Activated CD4-positive, alpha-beta T cell treated with anti-CD3 and anti-CD28 coated beads, Interleukin-2, amount 50 U/mL, for 48 hours (primary cell): Measurements from ENCODE around the gene EMC8.
A peak's percentile ranks its signal among the peaks of the same experiment; 100 is the strongest.
"Not testable (repeated sequence)": the region's sequence is repeated elsewhere in the genome, so short reads cannot be mapped to it uniquely, and the experiment has no call there.

Source experiments
- DNase-seq, 2 experiments: peaks; one replicate each; pipeline ENCODE4 v3.0.0-alpha.2; 2020

Gene EMC8

GRCh38 chr16:85834741-85835140 is 35.4 kb upstream of the EMC8 start:
- no peak for DNase-seq

GRCh38 chr16:85833219-85833920 is 34.0 kb upstream of the EMC8 start:
- no peak for DNase-seq

GRCh38 chr16:85832570-85833218 is 33.4 kb upstream of the EMC8 start:
- DNase-seq, result no peak

GRCh38 chr16:85830821-85831220 is 31.5 kb upstream of the EMC8 start:
- no peak for DNase-seq

- no peak for DNase-seq
These were observed 30.6 kb upstream of the EMC8 start for GRCh38 chr16:85829751-85830445.

- DNase-seq, result no peak
These were observed 29.9 kb upstream of the EMC8 start for GRCh38 chr16:85829171-85829719.

- DNase-seq, result no peak
These were observed 28.8 kb upstream of the EMC8 start for GRCh38 chr16:85828166-85828565.

- no peak for DNase-seq
These were observed 27.4 kb upstream of the EMC8 start for GRCh38 chr16:85826686-85827247.

GRCh38 chr16:85825326-85825725 is 26.0 kb upstream of the EMC8 start:
- DNase-seq, result no peak

- no peak for DNase-seq
These were observed 25.1 kb upstream of the EMC8 start for GRCh38 chr16:85824161-85825135.

GRCh38 chr16:85823328-85823920 is 24.1 kb upstream of the EMC8 start:
- DNase-seq, result no peak

GRCh38 chr16:85822145-85822544 is 22.8 kb upstream of the EMC8 start:
- DNase-seq, result no peak

- peak; percentile 81 to 86 for DNase-seq
These were observed 22.2 kb upstream of the EMC8 start for GRCh38 chr16:85821390-85822135.

- no peak for DNase-seq
These were observed 21.4 kb upstream of the EMC8 start for GRCh38 chr16:85820604-85821372.

GRCh38 chr16:85819771-85820170 is 20.4 kb upstream of the EMC8 start:
- no peak for DNase-seq

GRCh38 chr16:85819245-85819644 is 19.9 kb upstream of the EMC8 start:
- DNase-seq, result peak; percentile 94 to 95

- not testable (repeated sequence) for DNase-seq
These were observed 17.9 kb upstream of the EMC8 start for GRCh38 chr16:85817195-85817594.

- DNase-seq, result no peak
These were observed 16.8 kb upstream of the EMC8 start for GRCh38 chr16:85816159-85816558.

- DNase-seq, result no peak
These were observed 13.7 kb upstream of the EMC8 start for GRCh38 chr16:85812811-85813700.
